DOHH2 (cell line): ENCODE measurements around the gene TMEM131.

Experiments used
- EZH2phosphoT487 ChIP-seq: fragments of 200-600 bp; sonication (generic); IDR thresholded peaks from 2 replicates; pipeline ENCODE4 v1.6.1; 2017; ENCODE audit warnings: borderline replicate concordance, mild to moderate bottlenecking, antibody characterized with exemption, low read length, moderate library complexity, mixed read lengths
- TF ChIP-seq, protein P1 (sequence below): fragments of 200-600 bp; sonication (generic); IDR thresholded peaks from one replicate; pipeline ENCODE4 v1.5.1; 2014; ENCODE audit warnings: antibody characterized with exemption, mild to moderate bottlenecking, low read depth, low read length; ENCODE audit not compliant: poor library complexity, severe bottlenecking

DNA sequence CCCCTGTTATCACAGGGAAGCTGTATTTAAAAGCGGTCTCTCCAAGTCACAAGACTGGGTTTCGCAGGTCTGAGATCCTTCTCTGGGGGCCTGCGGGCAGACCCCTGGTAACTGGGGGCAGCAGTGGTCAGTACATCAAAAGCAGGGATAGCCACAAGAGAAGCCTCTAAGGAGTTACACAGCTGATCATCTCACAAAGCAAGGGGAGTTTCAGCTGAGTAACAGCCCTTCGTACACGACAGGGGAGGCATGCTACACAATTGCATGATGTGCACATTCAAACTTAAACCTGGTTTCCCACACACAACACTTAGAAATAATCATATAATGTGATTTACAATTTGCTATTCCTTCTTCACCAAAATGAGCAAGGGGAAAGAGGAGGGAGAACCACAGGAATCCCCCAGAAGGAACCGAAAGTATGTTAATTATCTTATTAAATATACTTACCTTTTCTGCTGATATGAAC is 87.5 kb downstream of the TMEM131 start:
- no peak for TF ChIP-seq EZH2phosphoT487
- TF ChIP-seq, protein P1, sequence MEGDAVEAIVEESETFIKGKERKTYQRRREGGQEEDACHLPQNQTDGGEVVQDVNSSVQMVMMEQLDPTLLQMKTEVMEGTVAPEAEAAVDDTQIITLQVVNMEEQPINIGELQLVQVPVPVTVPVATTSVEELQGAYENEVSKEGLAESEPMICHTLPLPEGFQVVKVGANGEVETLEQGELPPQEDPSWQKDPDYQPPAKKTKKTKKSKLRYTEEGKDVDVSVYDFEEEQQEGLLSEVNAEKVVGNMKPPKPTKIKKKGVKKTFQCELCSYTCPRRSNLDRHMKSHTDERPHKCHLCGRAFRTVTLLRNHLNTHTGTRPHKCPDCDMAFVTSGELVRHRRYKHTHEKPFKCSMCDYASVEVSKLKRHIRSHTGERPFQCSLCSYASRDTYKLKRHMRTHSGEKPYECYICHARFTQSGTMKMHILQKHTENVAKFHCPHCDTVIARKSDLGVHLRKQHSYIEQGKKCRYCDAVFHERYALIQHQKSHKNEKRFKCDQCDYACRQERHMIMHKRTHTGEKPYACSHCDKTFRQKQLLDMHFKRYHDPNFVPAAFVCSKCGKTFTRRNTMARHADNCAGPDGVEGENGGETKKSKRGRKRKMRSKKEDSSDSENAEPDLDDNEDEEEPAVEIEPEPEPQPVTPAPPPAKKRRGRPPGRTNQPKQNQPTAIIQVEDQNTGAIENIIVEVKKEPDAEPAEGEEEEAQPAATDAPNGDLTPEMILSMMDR: no peak
